Activated CD4-positive, CD25-positive, alpha-beta regulatory T cell treated with anti-CD3 and anti-CD28 coated beads, Interleukin-2, amount 50 U/mL, for 16 hours (primary cell): ENCODE data around the gene RNF128.
"Not testable (repeated sequence)": the region's sequence is repeated elsewhere in the genome, so short reads cannot be mapped to it uniquely, and the experiment has no call there.

Experiments used
- DNase-seq: peaks from one replicate; pipeline ENCODE4 v3.0.0-alpha.2; 2020; ENCODE audit warnings: low read depth, low spot score

Gene RNF128

DNA sequence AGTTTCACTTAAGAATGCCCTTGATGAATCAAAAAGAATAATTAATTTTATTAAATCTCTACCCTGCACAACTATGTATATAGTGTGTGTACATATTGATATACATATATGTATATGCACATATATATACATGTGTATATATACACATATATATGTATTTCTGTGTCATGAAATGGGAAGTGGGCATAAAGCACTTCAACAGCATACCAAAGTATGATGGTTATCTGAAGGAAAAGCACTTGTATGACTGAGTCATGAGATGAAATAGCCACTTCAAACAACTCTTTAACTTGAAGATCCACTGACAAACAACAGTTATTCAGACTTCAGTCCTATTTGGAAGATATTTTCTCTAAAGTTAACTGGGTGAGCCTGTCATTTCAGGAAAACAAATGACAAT, 16.3 kb downstream of the RNF128 start:
- no peak for DNase-seq

GRCh38 chrX:106748377-106748776, 21.9 kb downstream of the RNF128 start:
- no peak for DNase-seq

DNA sequence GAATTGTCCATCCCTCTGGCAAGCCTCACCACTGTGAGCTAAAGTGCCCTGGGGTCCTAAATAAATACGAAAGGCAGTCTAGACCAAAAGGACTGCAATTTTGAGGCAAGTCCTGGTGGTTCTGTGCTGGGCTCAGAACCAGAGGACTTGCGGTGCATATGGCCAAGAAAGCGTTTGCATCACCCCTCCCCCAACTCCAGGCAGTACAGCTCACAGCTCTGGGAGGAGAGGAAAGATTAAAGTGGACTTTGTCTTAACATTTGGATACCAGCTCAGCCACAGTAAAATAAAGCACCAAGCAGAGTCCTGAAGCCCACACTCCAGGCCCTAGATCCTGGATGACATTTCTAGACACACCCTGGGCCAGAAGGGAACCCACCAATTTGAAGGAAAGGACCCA, 24.9 kb downstream of the RNF128 start:
- no peak for DNase-seq

DNA sequence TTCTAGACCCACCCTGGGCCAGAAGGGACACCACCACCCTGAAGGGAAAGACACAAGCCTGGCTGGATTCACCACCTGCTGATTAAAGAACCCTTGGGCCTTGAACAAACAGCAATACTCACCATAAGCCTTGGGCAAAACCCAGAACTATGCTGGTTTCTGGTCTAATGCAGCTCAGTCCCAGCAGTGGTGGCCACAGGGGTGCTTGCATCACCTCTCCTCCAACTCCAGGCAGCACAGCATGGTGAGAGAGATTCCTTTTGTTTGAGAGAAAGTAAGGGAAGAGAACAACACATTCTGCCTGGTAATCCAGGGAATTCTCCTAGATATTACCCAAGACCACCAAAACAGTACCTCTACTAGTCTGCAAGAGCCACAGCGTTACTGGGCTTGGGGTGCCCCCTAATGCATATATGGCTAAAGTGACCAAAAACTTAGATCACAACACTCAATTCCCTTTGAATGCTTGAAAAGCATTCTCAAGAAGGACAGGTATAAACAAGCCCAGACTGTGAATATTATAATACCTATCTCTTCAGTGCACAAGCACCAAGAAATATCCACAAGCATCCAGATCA, 25.7 kb downstream of the RNF128 start:
- no peak for DNase-seq

DNA sequence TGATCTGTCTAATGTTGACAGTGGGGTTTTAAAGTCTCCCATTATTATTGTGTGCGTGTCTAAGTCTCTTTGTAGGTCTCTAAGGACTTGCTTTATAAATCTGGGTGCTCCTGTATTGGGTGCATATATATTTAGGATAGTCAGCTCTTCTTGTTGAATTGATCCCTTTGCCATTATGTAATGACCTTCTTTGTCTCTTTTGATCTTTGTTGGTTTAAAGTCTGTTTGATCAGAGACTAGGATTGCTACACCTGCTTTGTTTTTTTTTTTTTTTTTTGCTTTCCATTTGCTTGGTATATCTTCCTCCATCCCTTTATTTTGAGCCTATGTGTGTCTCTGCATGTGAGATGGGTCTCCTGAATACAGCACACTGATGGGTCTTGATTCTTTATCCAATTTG, 42.8 kb downstream of the RNF128 start:
- not testable (repeated sequence) for DNase-seq

- no peak for DNase-seq
Observed at GRCh38 chrX:106774981-106775380, 48.5 kb downstream of the RNF128 start.

GRCh38 chrX:106780264-106780663, 53.8 kb downstream of the RNF128 start:
- DNase-seq: no peak

DNA sequence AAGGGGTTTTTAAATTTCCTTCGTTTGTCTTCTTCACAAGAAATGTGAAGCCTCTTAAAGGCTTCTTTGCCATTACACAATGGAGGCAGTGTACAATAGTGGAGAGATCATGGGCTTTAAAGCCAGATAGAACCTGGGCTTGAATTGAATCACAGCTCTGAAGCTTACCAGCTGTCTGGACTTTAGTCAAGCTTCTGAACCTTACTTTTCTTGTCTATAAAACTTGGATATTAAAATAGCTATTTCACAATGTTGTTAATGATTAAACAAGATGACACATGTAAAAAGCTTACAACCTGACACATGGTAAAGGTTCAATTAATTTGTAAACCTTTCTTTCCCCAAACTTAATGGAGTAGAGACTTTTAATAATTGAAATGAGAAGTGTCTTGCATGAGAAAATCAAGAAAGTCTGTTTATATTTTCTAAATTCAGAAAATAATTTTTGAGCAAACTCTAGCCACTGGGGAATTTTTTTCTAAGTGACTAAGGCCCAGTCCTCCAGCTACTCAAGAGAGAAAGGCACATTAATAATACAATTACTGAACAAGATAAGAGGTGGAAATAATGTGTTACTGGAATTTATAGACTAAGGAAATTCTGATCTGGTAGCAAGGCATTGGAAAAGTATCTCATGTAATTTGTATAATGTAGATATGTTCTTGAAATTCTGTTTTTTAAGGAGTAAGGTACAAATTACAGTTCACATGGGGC, 54.3 kb downstream of the RNF128 start:
- no peak for DNase-seq

- DNase-seq: no peak
Observed at GRCh38 chrX:106783716-106784115, 57.2 kb downstream of the RNF128 start.

DNA sequence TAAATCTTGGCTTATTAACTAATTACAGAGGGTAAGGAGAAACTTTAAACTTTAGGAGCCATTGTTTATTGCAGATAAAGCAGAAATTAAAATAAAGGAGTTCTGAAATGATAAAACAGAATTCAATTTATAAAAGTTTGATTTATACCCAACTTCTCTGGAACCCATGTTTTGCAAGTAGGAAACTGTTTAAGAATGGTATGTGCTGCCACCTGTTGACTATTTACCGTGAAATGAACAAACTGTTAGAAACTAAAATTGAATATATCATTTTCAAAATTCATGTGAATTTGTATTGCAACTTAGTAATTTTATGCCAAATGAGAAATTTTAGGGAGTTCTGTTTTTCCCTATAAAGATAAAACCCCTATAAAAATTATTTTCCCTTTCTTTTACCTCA, 65.0 kb downstream of the RNF128 start:
- DNase-seq: no peak

DNA sequence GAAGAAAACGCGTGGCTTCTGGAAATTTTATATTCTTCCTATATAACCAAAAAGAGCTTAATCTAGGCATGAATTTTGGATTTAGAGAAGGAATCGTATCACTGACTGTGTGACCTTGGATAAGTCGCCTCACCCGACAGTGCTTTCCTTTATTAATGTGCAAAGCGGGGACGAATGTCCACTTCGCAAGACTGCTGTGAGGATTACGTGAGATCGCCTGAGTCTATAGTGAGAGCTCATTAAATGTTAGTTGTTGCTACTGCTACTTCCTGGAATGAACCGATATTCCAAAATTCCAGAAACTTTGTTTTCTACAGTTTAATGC, 75.5 kb downstream of the RNF128 start:
- DNase-seq: no peak

DNA sequence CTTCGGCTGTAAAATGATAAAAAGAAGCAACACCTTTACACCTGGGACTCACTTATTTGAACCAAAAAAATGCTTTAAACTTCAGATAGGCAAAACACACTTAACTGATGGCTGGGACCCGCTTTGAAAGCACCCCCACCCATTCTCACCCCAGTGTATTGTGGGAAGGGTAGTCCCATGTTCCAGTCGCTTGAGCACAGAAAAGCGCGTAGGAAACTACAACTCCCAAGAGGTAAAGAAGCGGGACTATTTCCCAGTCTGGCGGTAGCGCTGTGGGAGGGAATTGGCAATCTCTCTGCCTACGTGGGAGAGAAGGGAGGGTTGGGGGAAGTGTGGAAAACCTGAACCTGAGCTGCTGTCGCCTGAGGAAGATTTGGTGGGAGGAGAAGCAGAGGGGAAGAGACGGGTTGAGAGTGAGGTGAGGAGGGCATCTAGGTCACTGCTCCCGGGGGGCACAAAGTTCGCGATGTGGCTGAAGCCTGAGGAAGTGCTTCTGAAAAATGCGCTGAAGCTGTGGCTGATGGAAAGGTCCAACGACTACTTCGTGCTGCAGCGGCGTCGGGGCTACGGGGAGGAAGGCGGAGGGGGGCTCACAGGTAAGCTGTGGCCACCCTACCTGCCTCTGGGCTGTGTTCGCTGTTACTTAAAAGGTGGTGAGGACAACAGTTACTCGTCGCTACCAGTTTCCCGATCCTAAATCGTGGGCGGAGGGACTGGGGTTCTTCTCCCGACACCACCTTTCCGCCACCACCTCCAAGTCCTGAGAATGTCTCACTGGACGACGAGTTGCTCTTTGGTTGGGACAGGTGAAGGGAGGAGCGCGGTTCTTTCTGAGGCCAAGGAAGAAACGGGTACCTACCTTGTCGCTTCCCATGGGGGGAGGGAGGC, 76.1 kb downstream of the RNF128 start, which contains the start of gene TBC1D8B:
Gene TBC1D8B, plus strand, starts transcription at position 286 of the 888 bp plus-strand sequence. Its CDS starts 181 bp downstream, at position 467.
- DNase-seq: no peak

DNA sequence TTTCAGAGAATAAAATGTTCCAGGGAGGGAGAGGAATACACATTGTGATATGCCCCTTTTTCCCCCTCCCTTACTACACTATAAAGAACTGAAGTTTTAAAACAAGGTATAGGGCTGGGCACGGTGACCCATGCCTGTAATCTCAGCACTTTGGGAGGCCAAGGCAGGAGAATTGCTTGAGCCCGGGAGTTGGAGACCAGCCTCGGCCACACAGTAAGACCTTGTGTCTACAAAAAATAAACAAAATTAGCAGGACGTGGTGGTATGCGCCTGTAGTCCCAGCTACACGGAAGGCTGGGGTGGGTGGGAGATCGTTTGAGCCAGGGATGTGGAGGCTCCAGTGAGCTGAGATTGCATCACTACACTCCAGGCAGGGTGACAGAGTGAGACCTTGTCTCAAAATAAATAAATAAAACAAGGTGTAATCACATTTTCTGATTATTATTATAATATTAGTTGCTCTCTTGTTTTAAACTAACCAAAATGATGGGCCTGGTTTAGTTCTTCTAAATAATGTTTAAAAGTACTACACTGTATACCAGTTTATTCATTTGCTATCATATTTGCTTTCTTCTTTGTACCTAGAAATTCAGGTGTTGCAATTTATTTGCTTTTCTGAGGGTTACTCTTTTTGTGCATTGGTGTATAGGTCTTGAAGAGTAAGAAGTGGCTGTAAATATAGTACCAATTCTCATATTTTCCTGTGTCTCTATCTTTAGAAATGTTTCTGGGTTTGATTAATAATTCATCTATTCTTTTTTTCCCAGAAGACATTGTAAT, 84.8 kb downstream of the RNF128 start:
- DNase-seq: no peak

DNA sequence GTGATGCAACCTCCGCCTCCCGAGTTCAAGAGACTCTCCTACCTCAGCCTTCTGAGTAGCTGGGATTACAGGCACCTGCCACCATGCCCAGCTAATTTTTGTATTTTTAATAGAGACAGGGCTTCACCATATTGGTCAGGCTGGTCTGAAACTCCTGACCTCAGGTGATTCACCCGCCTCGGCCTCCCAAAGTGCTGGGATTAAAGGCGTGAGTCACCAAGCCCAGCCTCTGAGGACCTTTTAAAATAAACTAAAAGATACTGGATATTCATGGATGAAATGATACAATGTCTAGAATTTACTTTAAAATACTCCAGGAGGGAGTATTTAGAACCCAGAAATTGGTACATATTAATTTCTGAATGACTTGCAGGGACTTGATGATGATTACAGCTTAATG, 86.4 kb downstream of the RNF128 start:
- not testable (repeated sequence) for DNase-seq

- DNase-seq: not testable (repeated sequence)
Observed at GRCh38 chrX:106814093-106814492, 87.6 kb downstream of the RNF128 start.
